NCI-H2107 treated with DMSO at 0.1 percent for 48 hours (cell line): Measurements from ENCODE around the gene MOB1A.
A peak's percentile ranks its signal among the peaks of the same experiment; 100 is the strongest.
"Not testable (repeated sequence)": the region's sequence is repeated elsewhere in the genome, so short reads cannot be mapped to it uniquely, and the experiment has no call there.

Source experiments
- DNase-seq: peaks from one replicate; lab custom pipeline; 2025; ENCODE audit not compliant: unreplicated experiment; lab: John Stamatoyannopoulos, UW

Gene MOB1A

GRCh38 chr2:74199275-74199701 lies 20.6 kb upstream of the MOB1A start:
- no peak for DNase-seq

GRCh38 chr2:74198461-74199274 lies 20.0 kb upstream of the MOB1A start, which contains the start of gene MTHFD2:
Gene MTHFD2 (plus strand): TSS chr2:74198615. CDS start chr2:74198642, 27 bp downstream.
- peak; percentile 86 for DNase-seq

DNA sequence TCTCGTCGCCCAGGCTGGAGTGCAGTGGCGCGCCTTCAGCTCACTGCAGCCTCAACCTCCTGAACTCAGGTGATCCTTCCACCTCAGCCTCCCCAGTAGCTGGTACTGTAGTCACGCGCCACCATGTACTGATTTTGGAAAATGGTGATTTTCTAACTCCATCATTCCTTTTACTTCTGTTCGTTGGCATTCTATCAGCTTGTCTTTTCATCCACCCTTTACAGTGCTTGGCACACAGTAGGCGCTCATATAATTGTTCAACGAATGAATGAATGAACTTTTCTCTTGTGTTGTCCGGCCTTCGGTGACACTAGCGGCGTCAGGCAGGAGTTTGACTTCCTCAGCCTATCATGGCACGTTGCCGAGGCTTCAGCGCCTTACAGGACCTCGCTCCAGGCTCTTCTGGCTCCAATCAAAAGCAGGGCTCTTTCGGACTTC lies 19.4 kb upstream of the MOB1A start:
- no peak for DNase-seq

DNA sequence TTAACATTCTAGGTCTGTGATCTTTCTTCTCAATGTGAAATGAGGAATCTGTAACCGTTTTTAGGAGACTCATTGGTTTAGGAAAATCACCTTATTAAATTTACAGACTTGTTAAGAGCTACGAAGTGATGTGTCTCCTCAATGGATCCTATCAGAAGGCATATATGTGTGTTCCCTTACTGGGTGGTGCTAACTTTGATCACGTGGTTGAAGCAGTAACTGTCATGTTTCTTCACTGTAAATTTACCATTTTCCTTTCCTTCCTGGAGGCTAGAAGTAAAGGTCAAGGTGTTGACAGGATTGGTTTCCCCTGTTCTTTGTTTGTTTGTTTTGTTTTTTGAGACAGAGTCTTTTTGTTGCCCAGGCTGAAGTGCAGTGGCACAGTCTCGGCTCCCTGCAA lies 18.4 kb upstream of the MOB1A start:
- DNase-seq: no peak

- no peak for DNase-seq
Measured at GRCh38 chr2:74194799-74195198, 16.1 kb upstream of the MOB1A start.

DNA sequence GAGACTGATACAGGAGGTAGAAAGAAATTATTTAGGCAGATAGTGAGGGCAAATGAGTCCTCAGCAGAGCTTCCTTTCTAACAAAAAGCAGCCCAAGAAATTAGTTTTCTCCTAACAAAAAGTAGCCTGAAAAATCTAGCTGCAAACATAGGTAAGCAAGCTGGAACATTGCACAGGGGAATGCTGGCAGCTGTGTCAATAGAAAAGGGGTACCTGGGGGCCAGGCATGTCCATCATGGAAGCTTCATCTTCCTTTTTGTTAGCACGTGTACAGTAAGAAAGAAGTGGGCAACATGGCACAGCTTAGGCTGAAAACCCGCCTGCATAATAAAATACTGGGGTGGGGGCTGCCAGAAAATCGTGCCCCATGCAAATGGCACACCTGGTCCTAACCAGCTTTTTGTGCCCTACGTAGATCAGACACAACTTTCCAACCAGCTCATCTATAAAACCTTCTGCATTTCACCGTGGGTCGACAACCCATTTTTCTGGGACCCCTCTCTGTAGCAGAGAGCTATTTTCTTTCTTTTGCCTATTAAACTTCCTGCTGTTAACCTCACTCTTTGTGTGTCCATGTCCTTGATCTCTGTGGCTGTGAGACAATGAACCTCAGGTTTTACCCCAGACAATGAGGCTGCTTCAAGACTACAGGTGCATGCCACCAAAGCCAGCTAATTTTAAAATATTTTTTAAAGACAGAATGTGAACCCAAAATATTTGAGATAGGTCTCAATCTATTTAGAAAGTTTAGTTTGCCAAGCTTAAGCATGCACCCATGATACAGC lies 13.1 kb upstream of the MOB1A start:
- DNase-seq: no peak

DNA sequence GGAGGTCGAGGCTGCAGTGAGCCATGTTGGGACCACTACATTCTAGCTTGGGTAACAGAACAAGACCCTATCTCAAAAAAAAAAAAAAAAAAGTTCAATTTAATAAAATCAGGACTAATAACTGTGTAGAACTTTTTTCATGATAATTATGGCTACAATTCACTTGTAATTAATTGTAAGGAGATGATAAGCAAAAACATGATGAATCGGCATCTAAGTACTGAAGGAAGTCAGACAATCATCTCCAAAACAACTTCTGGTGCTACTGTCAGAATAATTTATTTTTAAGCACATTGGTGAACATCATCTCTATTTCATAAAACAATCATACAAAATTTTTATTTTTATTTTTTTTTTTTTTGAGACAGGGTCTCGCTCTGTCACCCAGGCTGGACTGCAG lies 10.0 kb upstream of the MOB1A start:
- no peak for DNase-seq

DNA sequence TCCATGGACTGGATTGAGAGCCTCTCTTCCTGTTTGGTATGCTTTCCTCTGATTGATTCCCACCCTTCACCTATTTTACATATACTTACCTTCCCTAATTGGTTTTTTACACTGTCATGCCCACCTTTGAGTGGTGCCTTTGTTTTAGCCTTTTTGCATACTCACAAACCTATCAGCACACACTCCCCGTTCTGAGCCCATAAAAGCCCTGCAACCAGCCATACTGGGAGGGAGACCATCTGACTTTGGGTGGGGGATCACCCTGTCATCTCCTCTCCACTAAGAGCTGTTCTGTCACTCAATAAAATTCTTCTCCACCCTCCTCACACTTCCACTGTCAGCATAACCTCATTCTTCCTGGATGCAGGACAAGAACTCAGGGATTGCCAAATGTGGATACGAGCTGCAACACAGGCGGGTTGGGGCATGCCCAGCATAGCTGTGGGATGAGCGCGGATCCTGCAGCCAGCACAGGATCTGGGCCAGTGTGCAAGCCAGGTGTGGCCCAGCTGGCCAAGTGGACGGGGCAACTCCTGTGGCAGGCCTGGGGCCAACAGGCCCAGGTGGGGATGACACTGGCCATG lies 9.4 kb upstream of the MOB1A start:
- no peak for DNase-seq

DNA sequence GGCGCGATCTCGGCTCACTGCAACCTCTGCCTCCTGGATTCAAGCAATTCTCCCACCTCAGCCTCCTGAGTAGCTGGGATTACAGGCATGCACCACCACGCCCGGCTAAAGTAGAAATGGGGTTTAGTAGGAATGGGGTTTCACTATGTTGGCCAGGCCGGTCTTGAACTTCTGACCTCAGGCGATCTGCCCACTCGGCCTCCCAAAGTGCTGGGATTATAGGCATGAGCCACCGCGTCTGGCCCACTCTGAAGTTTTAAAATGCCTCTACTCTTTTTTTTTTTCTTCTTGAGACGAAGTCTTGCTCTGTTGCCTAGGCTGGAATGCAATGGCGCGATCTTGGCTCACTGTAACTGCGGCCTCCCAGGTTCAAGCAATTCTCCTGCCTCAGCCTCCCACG lies 8.0 kb upstream of the MOB1A start:
- DNase-seq: not testable (repeated sequence)

- DNase-seq: no peak
Measured at GRCh38 chr2:74186038-74186437, 7.4 kb upstream of the MOB1A start.

DNA sequence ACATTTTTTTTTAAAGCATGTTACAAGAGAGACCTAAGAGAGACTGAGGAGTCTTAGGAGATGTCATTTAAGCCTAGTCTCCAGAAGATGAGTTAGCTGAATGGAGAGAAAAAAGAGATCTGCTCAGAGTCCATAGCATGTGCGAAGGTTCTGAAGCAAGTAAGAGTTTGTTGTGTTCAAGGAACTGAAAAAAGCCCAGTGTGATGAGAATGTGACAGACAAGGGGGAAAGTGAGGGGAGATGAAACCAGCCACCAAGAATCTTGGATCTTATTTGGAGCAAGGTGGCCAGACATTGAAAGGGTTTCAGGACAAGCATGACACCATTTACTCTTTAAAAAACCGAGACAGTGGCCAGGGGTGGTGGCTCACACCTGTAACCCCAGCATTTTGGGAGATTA lies 5.2 kb upstream of the MOB1A start:
- no peak for DNase-seq

GRCh38 chr2:74181739-74182138 lies 3.1 kb upstream of the MOB1A start:
- DNase-seq: no peak

GRCh38 chr2:74179063-74179865 lies 585 bp upstream of the MOB1A start:
- no peak for DNase-seq

- no peak for DNase-seq
Measured at GRCh38 chr2:74177696-74178095, 983 bp downstream of the MOB1A start.

DNA sequence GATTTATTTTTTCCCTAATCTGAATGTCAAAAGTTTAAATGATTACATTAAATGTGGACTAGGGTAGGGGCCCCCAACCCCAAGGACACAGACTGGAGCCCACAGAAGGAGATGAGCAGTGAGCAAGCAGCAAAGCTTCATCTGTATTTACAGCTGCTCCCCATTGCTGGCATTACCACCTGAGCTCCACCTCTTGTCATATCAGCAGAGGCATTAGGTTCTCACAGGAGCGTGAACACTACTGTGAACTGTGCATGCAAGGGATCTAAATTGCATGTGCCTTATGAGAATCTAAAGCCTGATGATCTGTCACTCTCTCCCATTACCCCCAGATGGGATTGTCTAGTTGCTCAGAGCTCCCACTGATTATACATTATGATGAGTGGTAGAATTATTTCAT lies 3.8 kb downstream of the MOB1A start:
- no peak for DNase-seq

DNA sequence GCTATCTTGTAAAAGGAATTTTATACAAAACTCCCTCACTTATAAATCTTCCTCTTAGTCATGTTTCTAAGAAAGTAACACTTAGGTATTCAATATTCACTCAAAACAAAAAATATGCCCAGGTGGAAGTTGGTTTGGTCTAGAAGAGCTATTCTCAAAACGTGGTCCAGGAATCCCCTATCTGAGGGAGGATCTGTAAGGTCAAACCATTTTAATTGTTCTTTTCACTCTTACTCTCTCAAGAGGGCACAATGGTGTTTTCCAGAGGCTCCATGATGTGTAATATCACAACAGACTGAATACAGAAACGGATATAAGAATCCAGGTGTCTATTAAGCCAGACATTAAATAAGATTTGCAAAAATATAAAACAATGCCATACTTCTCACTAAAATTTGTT lies 9.9 kb downstream of the MOB1A start:
- DNase-seq: no peak

DNA sequence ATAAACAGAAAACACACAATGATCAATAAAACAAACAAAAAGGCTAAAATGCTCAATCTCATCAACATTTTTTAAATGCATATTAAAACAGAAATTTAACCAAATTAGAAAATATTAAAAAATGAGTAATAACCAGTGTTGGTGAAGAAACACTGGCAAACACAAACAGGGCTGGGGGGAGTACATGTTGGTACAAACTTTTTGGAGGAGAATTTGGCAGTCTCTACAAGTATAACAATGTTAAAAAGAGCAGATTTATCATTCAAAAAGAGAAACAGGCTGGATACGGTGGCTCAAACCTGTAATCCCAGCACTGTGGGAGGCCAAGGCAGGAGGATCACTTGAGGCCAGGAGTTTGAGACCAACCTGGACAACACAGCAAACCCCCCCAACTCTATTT lies 13.9 kb downstream of the MOB1A start:
- no peak for DNase-seq

- no peak for DNase-seq
Measured at GRCh38 chr2:74162951-74163350, 15.7 kb downstream of the MOB1A start.

DNA sequence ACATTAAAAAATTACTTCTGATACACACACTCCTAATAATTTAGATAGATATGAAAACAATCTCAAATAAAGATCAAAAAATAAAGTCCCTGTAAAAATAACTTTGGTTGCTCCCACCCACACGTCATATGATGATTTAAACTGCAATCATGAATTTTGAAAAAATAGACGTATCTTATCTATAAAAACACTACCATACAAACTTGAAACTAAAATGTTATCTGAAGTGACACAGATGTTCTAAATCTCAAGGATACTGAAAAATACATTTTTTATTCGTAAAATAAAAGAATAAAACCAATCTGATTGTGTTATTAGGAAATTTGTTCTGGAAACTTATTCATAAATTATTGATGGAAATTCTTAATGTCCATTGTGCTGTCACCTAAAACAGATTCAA lies 22.8 kb downstream of the MOB1A start:
- DNase-seq: no peak

GRCh38 chr2:74152954-74153353 lies 25.7 kb downstream of the MOB1A start:
- DNase-seq: no peak
